Measurements from ENCODE around the gene RALGPS1.

GRCh38 chr9:127034691-127035090 lies 120.1 kb downstream of the RALGPS1 start:
- TF ChIP-seq CTCF (IDR thresholded peaks at IDR 0.05) (no peak), POLR2A (IDR thresholded peaks at IDR 0.05) (no peak)

All from vagina (tissue), 2 donors.